Mucosa of rectum (tissue), 2 donors: ENCODE results near the gene ZDHHC8.

Experiments
- H3K27ac ChIP-seq, 2 donors: one replicate each; pipeline ENCODE4 v1.7.0; 2013; ENCODE audit warnings: inconsistent platforms in 2 of 2, low read depth in 2 of 2, low read length in 2 of 2
- H3K27me3 ChIP-seq, 2 donors: one replicate each; pipeline ENCODE4 v1.7.0; 2013; ENCODE audit warnings: low read length in 2 of 2; ENCODE audit not compliant: control insufficient read depth in 2 of 2, insufficient read depth in 2 of 2
- H3K36me3 ChIP-seq, 2 donors: one replicate each; pipeline ENCODE4 v1.7.0; 2013; ENCODE audit warnings: low read length in 2 of 2; ENCODE audit not compliant: control insufficient read depth in 2 of 2, insufficient read depth in 2 of 2
- H3K4me1 ChIP-seq, 2 donors: one replicate each; pipeline ENCODE4 v1.7.0; 2013; ENCODE audit warnings: low read length in 2 of 2, mild to moderate bottlenecking in 1 of 2; ENCODE audit not compliant: control insufficient read depth in 2 of 2, insufficient read depth in 2 of 2
- H3K4me3 ChIP-seq, 2 donors: one replicate each; pipeline ENCODE4 v1.7.0; 2013; ENCODE audit warnings: low read length in 2 of 2
- H3K9ac ChIP-seq, 2 donors: one replicate each; pipeline ENCODE4 v1.7.0; 2013; ENCODE audit warnings: low read length in 2 of 2, low read depth in 1 of 2, mild to moderate bottlenecking in 1 of 2
- H3K9me3 ChIP-seq, 2 donors: one replicate each; pipeline ENCODE4 v1.7.0; 2013; ENCODE audit warnings: low read length in 2 of 2; ENCODE audit not compliant: control insufficient read depth in 2 of 2
- donor health status: healthy.
- donor health status: Normal muscosa, but diverticular disease.

Gene ZDHHC8

DNA sequence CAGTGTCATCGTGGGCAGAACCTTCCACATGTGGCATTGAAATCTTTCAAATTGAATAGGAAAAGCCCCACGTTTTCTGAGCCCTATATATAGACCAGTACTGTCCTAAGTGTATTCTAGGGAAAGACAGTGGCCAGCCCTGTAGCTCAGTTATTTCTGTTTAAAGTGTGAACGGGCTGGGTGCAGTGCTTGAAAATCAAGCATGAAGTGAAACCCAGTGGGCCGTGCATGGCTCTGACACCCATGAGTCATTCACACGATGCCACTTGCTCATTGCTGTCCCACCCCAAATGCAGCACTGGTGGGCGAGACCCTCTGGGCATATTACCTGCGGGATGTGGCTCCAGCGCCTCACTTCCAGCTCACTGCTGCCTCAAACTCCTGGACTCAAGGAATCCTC is 49.0 kb downstream of the ZDHHC8 start:
- H3K4me3 ChIP-seq = no peak overlapping the region
- H3K4me1 ChIP-seq = no peaks in the 10 kb centered on the region
- no peak overlapping the region for H3K27ac ChIP-seq
- H3K27me3 ChIP-seq = no peaks in the 10 kb centered on the region
- no peaks in the 10 kb centered on the region for H3K9me3 ChIP-seq
- H3K9ac ChIP-seq = no peak overlapping the region
- H3K36me3 ChIP-seq = no peaks in the 10 kb centered on the region

DNA sequence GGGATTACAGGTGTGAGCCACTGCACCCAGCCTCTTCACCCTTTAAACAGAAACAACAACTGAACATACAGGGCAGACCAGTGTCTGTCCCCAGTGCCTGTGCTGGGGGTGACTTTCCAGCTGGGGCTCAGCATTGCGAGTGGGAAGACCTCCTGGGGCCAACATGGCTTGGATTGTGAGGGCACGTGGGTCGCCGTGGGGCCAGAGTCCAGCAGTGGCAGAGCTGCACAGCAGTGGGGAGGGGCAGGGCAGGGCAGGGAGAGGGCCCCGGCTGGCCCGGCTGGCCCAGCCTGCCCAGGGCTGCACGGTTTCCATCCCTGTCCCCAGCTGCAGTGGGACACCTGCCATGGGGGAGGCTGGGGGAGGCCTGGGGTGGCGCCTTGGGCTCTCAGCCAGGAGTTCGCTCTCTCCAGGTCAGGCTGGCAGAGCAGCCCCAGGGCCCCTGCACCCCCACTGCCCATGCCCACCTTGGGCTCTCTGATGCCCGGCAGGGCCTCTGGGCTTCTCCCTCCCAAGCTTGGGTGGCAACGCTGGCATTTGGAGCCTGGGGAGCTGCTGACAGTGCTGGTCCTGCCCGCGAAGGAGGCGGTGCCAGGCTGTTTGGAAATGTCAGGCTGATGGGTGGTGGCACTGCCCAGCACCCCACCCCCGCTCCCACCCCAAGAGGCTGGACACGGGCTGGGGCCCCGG is 49.7 kb downstream of the ZDHHC8 start:
- no peak overlapping the region for H3K27ac ChIP-seq
- no peaks in the 10 kb centered on the region for H3K9me3 ChIP-seq
- no peak overlapping the region for H3K9ac ChIP-seq
- H3K4me1 ChIP-seq = no peaks in the 10 kb centered on the region
- H3K36me3 ChIP-seq = no peaks in the 10 kb centered on the region
- no peak overlapping the region for H3K4me3 ChIP-seq
- H3K27me3 ChIP-seq = no peaks in the 10 kb centered on the region

DNA sequence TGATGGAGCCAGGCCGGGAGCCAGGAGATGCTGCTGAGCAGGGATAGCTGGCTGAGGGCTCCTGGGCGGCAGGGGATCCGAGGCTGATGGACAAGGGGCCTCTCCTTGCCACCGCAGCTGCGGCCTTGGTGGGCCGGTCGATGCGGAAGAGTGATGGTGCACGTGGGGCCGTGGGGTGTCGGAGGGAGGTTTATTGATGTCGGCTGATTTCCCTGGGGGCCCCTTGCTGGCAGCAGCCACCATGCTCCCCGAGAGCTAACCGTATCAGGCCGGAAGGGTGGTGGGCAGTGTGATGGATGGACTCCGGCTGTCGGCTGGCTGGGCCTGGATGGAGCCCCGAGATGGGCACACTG is 50.3 kb downstream of the ZDHHC8 start:
- H3K4me1 ChIP-seq = no peaks in the 10 kb centered on the region

DNA sequence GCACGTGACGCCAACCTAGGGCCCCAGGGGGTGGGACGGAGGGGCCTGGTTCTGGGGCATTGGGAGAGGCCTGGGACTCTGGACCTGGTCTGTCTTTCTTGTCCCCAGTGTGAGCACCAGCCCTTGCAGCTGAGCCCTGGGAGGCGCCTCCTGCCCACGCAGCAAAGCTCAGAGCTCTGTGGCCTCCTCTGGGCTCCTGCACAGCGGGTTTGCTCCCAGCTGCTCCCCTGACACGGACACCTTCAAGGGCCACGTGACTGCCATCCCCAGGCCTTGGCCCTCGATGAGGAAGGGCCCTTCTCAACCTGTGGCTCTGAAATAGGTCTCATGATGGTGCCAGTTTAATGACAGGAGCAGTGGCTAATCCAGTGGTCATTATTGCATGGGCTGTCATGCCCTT is 50.8 kb downstream of the ZDHHC8 start:
- H3K9me3 ChIP-seq = no peaks in the 10 kb centered on the region
- no peak overlapping the region for H3K9ac ChIP-seq
- H3K36me3 ChIP-seq = no peaks in the 10 kb centered on the region
- no peaks in the 10 kb centered on the region for H3K27me3 ChIP-seq
- no peak overlapping the region for H3K4me3 ChIP-seq
- H3K4me1 ChIP-seq = no peaks in the 10 kb centered on the region
- H3K27ac ChIP-seq = no peak overlapping the region

More for the DNA sequence above, 50.3 kb downstream of the ZDHHC8 start:
- no peaks in the 10 kb centered on the region for H3K36me3 ChIP-seq
- H3K27ac ChIP-seq = no peak overlapping the region
- H3K9me3 ChIP-seq = no peaks in the 10 kb centered on the region
- H3K27me3 ChIP-seq = no peaks in the 10 kb centered on the region
- no peak overlapping the region for H3K4me3 ChIP-seq
- H3K9ac ChIP-seq = no peak overlapping the region

DNA sequence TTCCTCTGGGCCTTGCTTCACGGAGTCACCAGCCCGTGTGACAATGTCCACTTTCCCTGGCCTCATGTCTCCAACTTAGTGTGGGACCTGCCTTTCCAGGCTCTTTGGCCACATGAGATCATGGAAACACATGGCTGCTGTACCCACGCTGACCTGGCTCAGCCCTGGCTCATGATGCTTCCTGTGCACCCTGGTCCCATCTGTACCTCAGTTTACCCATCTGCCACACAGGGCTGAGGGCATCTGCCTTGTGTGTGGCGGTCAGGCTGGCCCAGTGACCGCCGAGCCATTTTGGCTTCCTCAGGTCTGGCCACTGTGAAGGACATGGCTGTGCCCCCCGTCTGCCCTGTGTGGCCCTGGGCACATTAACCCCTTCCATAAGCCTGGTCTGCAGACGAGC is 51.5 kb downstream of the ZDHHC8 start:
- no peaks in the 10 kb centered on the region for H3K9me3 ChIP-seq
- no peaks in the 10 kb centered on the region for H3K27me3 ChIP-seq
- H3K4me3 ChIP-seq = no peak overlapping the region
- H3K9ac ChIP-seq = no peak overlapping the region
- H3K4me1 ChIP-seq = no peaks in the 10 kb centered on the region
- H3K27ac ChIP-seq = no peak overlapping the region
- no peaks in the 10 kb centered on the region for H3K36me3 ChIP-seq

DNA sequence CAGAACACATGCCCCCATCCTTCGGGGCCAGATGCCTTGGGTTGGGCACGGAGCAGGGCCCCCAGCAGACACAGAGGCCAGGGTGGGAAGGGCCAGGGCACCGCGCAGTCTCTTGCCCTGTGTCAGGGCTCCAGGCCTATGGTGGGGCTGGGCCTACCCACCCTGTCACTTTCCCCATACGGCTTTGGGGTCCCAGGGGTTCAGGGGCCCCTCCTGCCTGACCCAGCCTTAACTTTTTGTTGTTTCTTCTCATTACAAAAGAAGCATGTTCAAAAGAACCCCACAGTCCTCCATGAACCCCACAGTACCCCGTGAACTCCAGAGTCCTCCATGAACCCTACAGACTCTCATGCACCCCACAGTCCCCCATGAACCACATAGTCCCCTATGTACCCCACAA is 52.2 kb downstream of the ZDHHC8 start:
- no peak overlapping the region for H3K9ac ChIP-seq
- H3K4me1 ChIP-seq = no peaks in the 10 kb centered on the region
- no peak overlapping the region for H3K27ac ChIP-seq
- no peaks in the 10 kb centered on the region for H3K9me3 ChIP-seq
- no peaks in the 10 kb centered on the region for H3K36me3 ChIP-seq
- H3K4me3 ChIP-seq = no peak overlapping the region
- no peaks in the 10 kb centered on the region for H3K27me3 ChIP-seq

DNA sequence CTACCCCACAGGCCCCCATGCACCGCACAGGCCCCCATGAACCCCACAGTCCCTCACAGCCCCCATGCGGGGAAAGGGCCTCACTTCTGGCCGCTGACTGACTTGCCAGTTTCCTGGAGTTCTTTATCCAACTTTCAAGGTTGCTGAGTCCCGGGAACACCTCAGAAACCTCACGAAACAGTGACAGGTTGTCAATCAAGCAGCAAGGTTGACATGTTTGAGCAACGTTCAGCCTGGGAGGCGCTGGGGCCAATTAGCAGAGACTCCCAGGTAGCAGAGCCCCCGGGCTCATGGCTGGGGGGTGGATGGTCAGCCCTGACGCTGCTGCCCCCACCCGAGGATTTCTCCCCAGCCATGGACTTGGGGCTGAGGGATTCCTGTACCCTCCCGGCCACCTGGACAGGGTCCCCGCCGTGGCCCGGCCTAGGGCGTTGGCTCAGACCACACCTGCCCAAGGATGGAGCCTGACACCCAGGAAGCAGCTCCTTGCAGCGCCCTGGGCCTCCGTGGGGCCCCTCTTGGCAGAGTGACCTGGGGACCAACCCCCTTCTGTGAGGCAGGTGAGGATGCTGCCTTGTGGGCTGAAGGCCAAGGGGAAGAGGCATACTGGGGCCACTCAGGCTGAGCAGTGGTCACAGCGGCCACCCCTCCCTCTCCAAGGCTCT is 53.0 kb downstream of the ZDHHC8 start:
- no peak overlapping the region for H3K27ac ChIP-seq
- no peaks in the 10 kb centered on the region for H3K4me1 ChIP-seq
- no peaks in the 10 kb centered on the region for H3K9me3 ChIP-seq
- H3K9ac ChIP-seq = no peak overlapping the region
- H3K36me3 ChIP-seq = no peaks in the 10 kb centered on the region
- H3K27me3 ChIP-seq = no peaks in the 10 kb centered on the region
- no peak overlapping the region for H3K4me3 ChIP-seq

DNA sequence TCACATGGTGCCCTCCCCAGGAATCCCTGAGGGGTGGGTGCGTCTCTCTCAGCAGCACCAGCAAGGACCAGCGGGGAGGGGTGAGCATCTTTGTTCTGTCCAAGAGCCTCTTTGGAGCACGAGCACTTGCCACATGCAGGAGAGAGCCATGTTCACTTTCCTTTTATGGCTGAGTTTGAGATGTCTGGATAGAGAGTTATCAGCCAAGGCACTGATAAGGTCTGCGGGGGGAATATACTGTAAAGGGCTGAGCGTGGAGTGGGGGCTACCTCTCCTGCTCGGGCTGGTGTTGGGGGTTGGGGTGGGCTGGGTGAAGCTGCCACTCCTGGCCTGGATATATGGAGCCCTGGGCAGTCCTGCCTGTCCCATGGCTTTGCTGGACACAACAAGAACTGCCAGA is 54.1 kb downstream of the ZDHHC8 start:
- H3K27me3 ChIP-seq = no peaks in the 10 kb centered on the region
- no peaks in the 10 kb centered on the region for H3K9me3 ChIP-seq
- H3K27ac ChIP-seq = no peak overlapping the region
- H3K4me3 ChIP-seq = no peak overlapping the region
- no peak overlapping the region for H3K9ac ChIP-seq
- no peaks in the 10 kb centered on the region for H3K4me1 ChIP-seq
- no peaks in the 10 kb centered on the region for H3K36me3 ChIP-seq

DNA sequence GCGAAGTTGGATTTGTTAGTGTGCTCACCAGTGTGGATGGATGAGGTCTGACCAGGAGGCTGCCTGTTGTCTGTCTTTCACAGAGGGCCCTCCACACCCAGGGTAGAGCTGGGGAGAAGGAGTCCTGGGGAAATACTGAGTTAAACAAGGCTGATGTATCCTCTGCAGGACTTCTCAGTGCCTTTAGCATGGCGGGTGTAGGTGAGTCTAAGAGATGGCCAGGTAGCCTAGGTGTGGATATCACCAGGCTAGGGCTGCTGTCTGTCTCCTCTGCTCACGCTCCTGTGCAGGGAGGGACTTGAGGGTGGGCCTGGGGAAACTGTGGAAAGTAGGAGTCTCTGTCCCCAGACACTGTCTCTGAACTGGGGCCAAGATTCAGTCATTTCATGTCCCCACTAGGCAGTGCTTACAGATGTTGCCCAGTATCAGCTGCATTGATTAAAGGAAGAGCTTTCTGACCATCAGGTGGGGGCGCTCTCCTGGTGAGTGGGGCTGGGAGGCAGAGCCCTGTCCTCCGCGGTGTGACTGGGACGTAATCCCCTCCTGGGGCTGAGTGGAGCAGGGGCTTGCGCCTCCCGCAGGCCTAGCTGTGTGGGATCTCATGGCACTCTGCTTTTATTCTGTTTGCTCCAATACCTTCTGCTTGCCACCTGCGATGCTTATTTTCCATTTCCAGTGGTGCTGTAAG is 54.7 kb downstream of the ZDHHC8 start:
- Histone ChIP-seq H3K27ac (no peak overlapping the region), H3K9ac (no peak overlapping the region), H3K4me3 (no peak overlapping the region), H3K36me3 (no peaks in the 10 kb centered on the region), H3K9me3 (no peaks in the 10 kb centered on the region), H3K4me1 (no peaks in the 10 kb centered on the region), H3K27me3 (no peaks in the 10 kb centered on the region)

DNA sequence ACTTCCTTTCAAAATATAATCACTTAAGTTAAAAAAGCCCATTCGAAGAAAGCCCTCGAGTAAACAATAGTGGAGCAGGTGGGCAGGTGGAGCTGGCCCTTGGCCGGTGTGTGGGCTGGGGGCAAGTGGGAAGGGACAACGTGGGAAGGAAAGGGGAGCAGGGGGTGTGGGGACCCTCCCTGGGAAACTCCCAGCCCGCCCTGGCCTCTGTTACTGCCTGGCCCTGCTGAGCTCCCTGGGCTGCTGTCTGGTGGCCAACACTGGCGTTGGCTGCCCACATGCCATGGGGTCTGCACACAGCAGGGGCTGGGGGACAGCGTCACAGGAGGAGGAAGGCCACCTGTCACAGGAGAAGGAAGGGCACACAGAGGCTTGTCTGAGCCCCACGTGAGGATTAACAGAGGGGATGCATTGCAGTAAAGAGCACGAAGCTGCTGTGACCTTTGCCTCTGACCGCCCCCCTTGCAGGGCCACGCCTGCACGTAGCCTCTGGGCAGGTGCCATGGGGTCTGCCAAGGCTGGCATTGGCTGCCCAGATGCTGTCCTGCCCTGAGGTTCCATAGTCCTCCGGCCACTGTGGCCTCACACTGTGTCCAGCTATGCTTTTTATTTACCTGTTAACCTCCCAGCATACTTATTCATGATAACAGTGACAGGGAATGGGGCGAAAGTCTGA is 55.4 kb downstream of the ZDHHC8 start:
- Histone ChIP-seq H3K27me3 (no peaks in the 10 kb centered on the region), H3K9ac (no peak overlapping the region), H3K9me3 (no peaks in the 10 kb centered on the region), H3K4me1 (no peaks in the 10 kb centered on the region), H3K36me3 (no peaks in the 10 kb centered on the region), H3K4me3 (no peak overlapping the region), H3K27ac (no peak overlapping the region)
